GM12878 (cell line): ENCODE measurements around the gene NCAN. TPM values are rescaled to one million over a fixed set of nuclear protein-coding genes. Genes with fewer than 3 reads are reported as not detected.

ENCODE experiments used
- ATAC-seq: fragments of 200-7000 bp; cut with Tn5 transposase; 3 replicates; pipeline ENCODE4 v1.9.1; 2020; ENCODE audit warnings: mild to moderate bottlenecking, moderate library complexity
- BruUV-seq: library from RNA; stranded (reverse); fragments of 400-500 nt; replicated peaks from 2 replicates; lab custom pipeline; 2021; lab: Mats Ljungman, UMichigan
- CTCF ChIA-PET: fragments of 300-600 bp; sonication (Branson Sonifier 250); formaldehyde crosslinking; extraction: SDS; loops from one replicate; lab custom pipeline; 2021; ENCODE audit warnings: inconsistent platforms; lab: Yijun Ruan, JAX
- POLR2A ChIA-PET: fragments of 350-600 bp; formaldehyde crosslinking; extraction: SDS; loops from one replicate; lab custom pipeline; 2021; ENCODE audit warnings: inconsistent platforms; lab: Charles Lee
- RAD21 ChIA-PET: fragments of 300-600 bp; sonication (Branson Sonifier 250); formaldehyde crosslinking; loops from one replicate; lab custom pipeline; 2023; ENCODE audit warnings: antibody characterized with exemption; ENCODE audit not compliant: unreplicated experiment; lab: Charles Lee
- SMC1A ChIA-PET: fragments of 300-600 bp; sonication (Branson Sonifier 250); formaldehyde crosslinking; loops from one replicate; lab custom pipeline; 2023; ENCODE audit not compliant: unreplicated experiment, uncharacterized antibody; lab: Charles Lee
- DNase-seq: peaks from one replicate; pipeline ENCODE4 v3.0.0-alpha.2; 2011; ENCODE audit warnings: low read depth, low spot score
- FAIRE-seq: peaks from 3 replicates; lab custom pipeline; 2011; peaks lifted over from hg19 to GRCh38; lab: Jason Lieb, UNC
- H2AFZ ChIP-seq: 2 replicates; pipeline ENCODE4 v1.6.0; 2011; ENCODE audit warnings: low read depth, low read length, control low read depth; ENCODE audit not compliant: control insufficient read depth
- H3K27ac ChIP-seq: 2 replicates; pipeline ENCODE4 v1.5.1; 2011; ENCODE audit warnings: control low read depth; ENCODE audit not compliant: control insufficient read depth, insufficient read depth
- H3K27me3 ChIP-seq, 2 experiments: replicated peaks in 1 of 2; 2 replicates each; pipeline versions ENCODE4 v1.6.0 to v1.6.1; 2011; ENCODE audit warnings: low read length in 1 of 2; ENCODE audit not compliant: control insufficient read depth in 2 of 2, insufficient read depth in 2 of 2
- H3K36me3 ChIP-seq, 2 experiments: 2 replicates each; pipeline ENCODE4 v1.5.1; 2011; ENCODE audit warnings: low read length in 1 of 2; ENCODE audit not compliant: control insufficient read depth in 2 of 2, insufficient read depth in 2 of 2
- H3K4me1 ChIP-seq: 2 replicates; pipeline ENCODE4 v1.6.1; 2011; ENCODE audit warnings: mild to moderate bottlenecking, low read length, moderate library complexity, mixed read lengths; ENCODE audit not compliant: control insufficient read depth, insufficient read depth
- H3K4me2 ChIP-seq: 2 replicates; pipeline ENCODE4 v1.6.0; 2011; ENCODE audit warnings: control low read depth; ENCODE audit not compliant: control insufficient read depth, insufficient read depth
- H3K4me3 ChIP-seq: fragments of 200-600 bp; sonication (generic); 2 replicates; pipeline ENCODE4 v1.5.1; 2016
- H3K79me2 ChIP-seq: 2 replicates; pipeline ENCODE4 v1.6.0; 2011; ENCODE audit warnings: low read length; ENCODE audit not compliant: control insufficient read depth, insufficient read depth
- H3K9ac ChIP-seq: 2 replicates; pipeline ENCODE4 v1.8.0; 2011; ENCODE audit warnings: low read length, control low read depth, mixed read lengths; ENCODE audit not compliant: control insufficient read depth, insufficient read depth
- H3K9me3 ChIP-seq: replicated peaks from 3 replicates; pipeline ENCODE4 v1.5.1; 2011; ENCODE audit warnings: mild to moderate bottlenecking, low read length; ENCODE audit not compliant: control insufficient read depth, insufficient read depth
- H4K20me1 ChIP-seq: 2 replicates; pipeline ENCODE4 v1.6.0; 2011; ENCODE audit not compliant: control insufficient read depth, insufficient read depth
- IKZF1 ChIP-seq: fragments of 450-650 bp; conservative IDR thresholded peaks from 2 replicates; pipeline ENCODE4 v1.6.1; 2017; ENCODE audit warnings: antibody characterized with exemption, mild to moderate bottlenecking
- IKZF2 ChIP-seq, 2 experiments: fragments of 450-650 bp; IDR thresholded peaks; 2 replicates each; pipeline ENCODE4 v1.6.1; 2017; ENCODE audit warnings: mild to moderate bottlenecking in 2 of 2, moderate library complexity in 2 of 2
- IRF5 ChIP-seq: fragments of 450-650 bp; IDR thresholded peaks from 2 replicates; pipeline ENCODE4 v1.6.1; 2017; ENCODE audit warnings: borderline replicate concordance
- NR2F1 ChIP-seq: fragments of 450-650 bp; conservative IDR thresholded peaks from 2 replicates; pipeline ENCODE4 v1.6.1; 2017; ENCODE audit warnings: mild to moderate bottlenecking
- POLR2A ChIP-seq: IDR thresholded peaks from 2 replicates; pipeline ENCODE4 v1.6.1; 2011; ENCODE audit warnings: low read depth, mild to moderate bottlenecking, low read length
- SMAD5 ChIP-seq: IDR thresholded peaks from 2 replicates; pipeline ENCODE4 v1.6.1; 2016; ENCODE audit warnings: antibody characterized with exemption, low read depth
- SREBF1 ChIP-seq: IDR thresholded peaks from 2 replicates; pipeline ENCODE4 v1.6.1; 2012; ENCODE audit warnings: mild to moderate bottlenecking, low read length
- TCF3 ChIP-seq: IDR thresholded peaks from 2 replicates; pipeline ENCODE4 v1.6.1; 2012; ENCODE audit warnings: low read depth, mild to moderate bottlenecking, low read length, borderline replicate concordance; ENCODE audit not compliant: insufficient read depth
- YY1 ChIP-seq: IDR thresholded peaks from 2 replicates; pipeline ENCODE4 v1.6.1; 2011; ENCODE audit warnings: low read depth, mild to moderate bottlenecking, low read length
- ZBED1 ChIP-seq: IDR thresholded peaks from 2 replicates; pipeline ENCODE4 v1.6.1; 2016; ENCODE audit warnings: borderline replicate concordance
- ZSCAN29 ChIP-seq: fragments of 450-650 bp; IDR thresholded peaks from 2 replicates; pipeline ENCODE4 v1.6.1; 2017; ENCODE audit warnings: mild to moderate bottlenecking, moderate library complexity
- WGBS: methylation state at CpG from one replicate; pipeline ENCODE4 v1.1.6; 2016; ENCODE audit warnings: low lambda C conversion rate; ENCODE audit not compliant: insufficient replicate concordance, insufficient coverage; ENCODE audit errors: missing lambda C conversion rate; 5-methylcytosine and 5-hydroxymethylcytosine counted together
- in situ Hi-C: fragments of 300-500 bp; cut with MboI; formaldehyde crosslinking; loops from 9 replicates; pipeline ENCODE4 v1.14.3; 2018; ENCODE audit warnings: mixed read lengths
- intact Hi-C: fragments of 100-400 bp; cut with micrococcal nuclease; formaldehyde crosslinking; loops from one replicate; pipeline ENCODE4 v1.14.2; 2022; ENCODE audit not compliant: unreplicated experiment
- polyA plus RNA-seq, 11 experiments: library from polyadenylated mRNA; depleted of rRNA in 4 of 11; unstranded in 6 of 11; stranded (reverse) in 5 of 11; fragments of >200 nt; fragmentation: Nextera tagmentation in 4 of 11; fragmentation: Illumina TruSeq in 1 of 11; extraction: Ambion mirVana in 4 of 11; extraction: Trizol in 1 of 11; gene quantifications; 1 replicate in 1 of 11; 2 replicates in 10 of 11; pipeline versions ENCODE4 v1.2.1 to v1.2.3, GENCODE V29; 2011 to 2016; ENCODE audit warnings: inconsistent platforms in 2 of 11, missing spikeins in 2 of 11, low read depth in 1 of 11
- total RNA-seq, 4 experiments: library from RNA; depleted of rRNA in 3 of 4; stranded (reverse); fragments of >200 nt in 3 of 4; fragmentation: Illumina TruSeq in 1 of 4; extraction: Trizol in 1 of 4; gene quantifications; 2 replicates each; pipeline versions ENCODE4 v1.2.1 to v1.2.3, GENCODE V29; 2013 to 2021

NCAN gene
- total and polyA plus RNA-seq, 10 of the 15 experiments (the other 5 are each of a cell fraction or from before 2014, with no cell fraction given): 0.02 to 0.34 (median 0.12) TPM; not detected in 1

- intact Hi-C loops: no loop called here
- no peak overlapping the region for H3K27ac ChIP-seq
- TF ChIP-seq ZBED1 (no peak), ZSCAN29 (no peak), IKZF2 (IDR thresholded peaks at IDR 0.05) (0 out of 4 replicates have a peak, but pooled peaks of 1 of the 2 experiments have one; percentile 1), POLR2A (no peak), SREBF1 (no peak), IKZF1 (peak; percentile 20; the same call in 1 of the 2 replicates), SMAD5 (no peak), NR2F1 (no peak), YY1 (no peak), TCF3 (no peak), IRF5 (no peak)
- no peaks in the 10 kb centered on the region; a peak in 1 of 4 replicates for H3K36me3 ChIP-seq
- H3K9ac ChIP-seq: no peak overlapping the region
- no peak overlapping the region for H3K4me2 ChIP-seq
- H3K4me3 ChIP-seq: no peak overlapping the region
- no peaks in the 10 kb centered on the region for H4K20me1 ChIP-seq
- in situ Hi-C loops: no loop called here
- CTCF ChIA-PET: interaction anchor here (0.8 to 11.3 kb wide), 3 partner anchors 10 to 15 kb away, joined by 3 to 135 read pairs (median 57); no protein-coding TSS in a partner anchor
- no peak overlapping the region for H2AFZ ChIP-seq
- DNase-seq: no peak
- H3K4me1 ChIP-seq: peaks cover 40% of the 10 kb centered on the region
- SMC1A ChIA-PET: interaction anchor here (2.7 kb wide), 1 partner anchor 13 kb away, joined by 18 read pairs; no protein-coding TSS in a partner anchor
- no peaks in the 10 kb centered on the region for H3K27me3 ChIP-seq
- H3K79me2 ChIP-seq: peaks cover 3% of the 10 kb centered on the region
- H3K9me3 ChIP-seq: no peaks in the 10 kb centered on the region
- POLR2A ChIA-PET: interaction anchor here (0.6 kb wide), 1 partner anchor 30 kb away, joined by 5 read pairs; no protein-coding TSS in a partner anchor
- FAIRE-seq: no peak
- WGBS: 74% methylated on average over 7 of the region's 7 CpGs
- no TSS peak for BruUV-seq
- no peak for ATAC-seq
- RAD21 ChIA-PET: interaction anchor here (17.5 kb wide), 1 partner anchor 11 kb away, joined by 394 read pairs; the partner anchor contains the start of gene MEF2B
Measured at GRCh38 chr19:19162495-19162894, 49.3 kb upstream of the NCAN start.
